GM10248 (cell line): ENCODE results near the gene PPME1.

ENCODE experiments used
- CTCF ChIA-PET: fragments of 300-600 bp; sonication (Branson Sonifier 250); formaldehyde crosslinking; extraction: SDS; loops from one replicate; lab custom pipeline; 2021; ENCODE audit warnings: antibody characterized with exemption; lab: Yijun Ruan, JAX
- POLR2A ChIA-PET: fragments of 350-650 bp; sonication (Branson Sonifier 250); formaldehyde crosslinking; extraction: SDS; loops from one replicate; lab custom pipeline; 2020; ENCODE audit warnings: antibody characterized with exemption; lab: Yijun Ruan, JAX
- DNase-seq: peaks from one replicate; pipeline ENCODE4 v3.0.0; 2012; ENCODE audit errors: extremely low spot score
- TF ChIP-seq, protein P1 (sequence below): IDR thresholded peaks from 2 replicates; pipeline ENCODE4 v1.5.1; 2012; ENCODE audit warnings: mild to moderate bottlenecking, low read depth; ENCODE audit errors: extremely low read depth, missing control alignments, control extremely low read depth

The PPME1 gene

DNA sequence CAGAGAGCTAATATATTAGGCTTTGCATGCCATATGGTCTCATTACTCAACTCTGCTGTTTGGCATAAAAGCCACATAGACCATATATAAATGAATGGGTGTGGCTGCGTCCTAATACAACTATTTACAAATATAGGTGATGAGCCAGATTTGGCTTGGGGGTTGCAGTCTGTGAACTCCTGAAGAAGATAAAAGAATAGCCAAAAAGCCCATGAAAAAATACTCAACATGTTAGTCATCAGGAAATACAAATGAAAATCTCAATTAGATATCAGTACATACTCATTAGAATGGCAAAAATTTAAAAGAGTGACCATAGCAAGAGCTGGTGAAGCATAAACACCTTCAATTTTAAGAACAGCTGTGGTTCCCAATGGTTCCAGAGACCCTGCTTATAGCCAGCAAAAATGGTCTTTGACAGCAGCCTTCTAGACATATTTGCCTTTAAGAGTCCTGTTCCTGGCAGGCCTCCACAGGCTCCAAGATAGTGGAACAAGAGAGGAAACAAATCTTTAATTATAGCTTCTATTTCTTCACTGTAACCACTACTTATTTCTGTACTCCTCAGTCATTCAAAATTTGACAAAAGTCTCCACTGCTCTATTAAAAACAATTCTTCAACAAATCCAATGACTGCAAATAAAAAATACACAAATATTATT, 16.3 kb upstream of the PPME1 start:
- TF ChIP-seq, protein P1, sequence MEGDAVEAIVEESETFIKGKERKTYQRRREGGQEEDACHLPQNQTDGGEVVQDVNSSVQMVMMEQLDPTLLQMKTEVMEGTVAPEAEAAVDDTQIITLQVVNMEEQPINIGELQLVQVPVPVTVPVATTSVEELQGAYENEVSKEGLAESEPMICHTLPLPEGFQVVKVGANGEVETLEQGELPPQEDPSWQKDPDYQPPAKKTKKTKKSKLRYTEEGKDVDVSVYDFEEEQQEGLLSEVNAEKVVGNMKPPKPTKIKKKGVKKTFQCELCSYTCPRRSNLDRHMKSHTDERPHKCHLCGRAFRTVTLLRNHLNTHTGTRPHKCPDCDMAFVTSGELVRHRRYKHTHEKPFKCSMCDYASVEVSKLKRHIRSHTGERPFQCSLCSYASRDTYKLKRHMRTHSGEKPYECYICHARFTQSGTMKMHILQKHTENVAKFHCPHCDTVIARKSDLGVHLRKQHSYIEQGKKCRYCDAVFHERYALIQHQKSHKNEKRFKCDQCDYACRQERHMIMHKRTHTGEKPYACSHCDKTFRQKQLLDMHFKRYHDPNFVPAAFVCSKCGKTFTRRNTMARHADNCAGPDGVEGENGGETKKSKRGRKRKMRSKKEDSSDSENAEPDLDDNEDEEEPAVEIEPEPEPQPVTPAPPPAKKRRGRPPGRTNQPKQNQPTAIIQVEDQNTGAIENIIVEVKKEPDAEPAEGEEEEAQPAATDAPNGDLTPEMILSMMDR, result no peak
- CTCF ChIA-PET, result interaction anchor here (1.4 kb wide), 1 partner anchor 10 kb away, joined by 3 read pairs; no protein-coding TSS in a partner anchor
- POLR2A ChIA-PET, result no interaction called here
- DNase-seq, result no peak

DNA sequence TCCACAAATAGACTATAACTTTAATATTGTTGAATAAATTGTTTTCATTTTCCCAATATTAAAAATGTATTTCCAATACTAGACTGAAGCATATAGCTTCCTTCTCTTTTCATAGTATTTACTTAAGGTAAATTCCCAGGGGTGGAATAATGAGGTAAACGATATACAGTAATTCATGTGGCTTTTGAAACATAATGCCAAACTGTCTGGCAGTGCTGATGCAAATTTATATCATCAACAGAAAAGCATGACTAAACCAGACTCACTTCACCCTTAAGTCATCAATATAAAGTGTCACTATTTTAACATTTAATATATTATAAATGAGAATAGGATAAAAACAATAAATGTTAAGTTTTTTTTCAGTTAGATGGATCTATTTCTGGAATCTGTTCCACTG, 13.9 kb upstream of the PPME1 start:
- ChIA-PET POLR2A (no interaction called here), CTCF (interaction anchor here (1.0 kb wide), 1 partner anchor 14 kb away, joined by 3 read pairs; the partner anchor contains the start of genes C2CD3 and PPME1)
- no peak for DNase-seq
- TF ChIP-seq, protein P1, result no peak

DNA sequence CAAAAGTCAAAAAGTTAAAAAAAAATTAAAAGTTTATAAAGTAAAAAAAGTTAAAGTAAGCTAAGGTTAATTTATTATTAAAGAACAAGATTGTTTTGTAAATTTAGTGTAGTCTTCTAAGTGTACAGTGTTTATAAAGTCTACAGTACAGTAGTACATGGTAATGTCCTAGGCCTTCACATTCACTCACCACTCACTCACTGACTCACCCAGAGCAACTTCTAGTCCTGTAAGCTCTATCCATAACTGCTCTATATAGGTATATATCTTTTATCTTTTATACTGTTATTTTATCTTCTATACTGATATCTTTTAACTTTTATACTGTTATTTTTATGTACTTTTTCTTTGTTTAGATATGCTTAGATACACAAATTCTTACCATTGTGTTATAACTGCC, 11.4 kb upstream of the PPME1 start:
- CTCF ChIA-PET, result no interaction called here
- POLR2A ChIA-PET, result no interaction called here
- TF ChIP-seq, protein P1, result no peak
- no peak for DNase-seq

DNA sequence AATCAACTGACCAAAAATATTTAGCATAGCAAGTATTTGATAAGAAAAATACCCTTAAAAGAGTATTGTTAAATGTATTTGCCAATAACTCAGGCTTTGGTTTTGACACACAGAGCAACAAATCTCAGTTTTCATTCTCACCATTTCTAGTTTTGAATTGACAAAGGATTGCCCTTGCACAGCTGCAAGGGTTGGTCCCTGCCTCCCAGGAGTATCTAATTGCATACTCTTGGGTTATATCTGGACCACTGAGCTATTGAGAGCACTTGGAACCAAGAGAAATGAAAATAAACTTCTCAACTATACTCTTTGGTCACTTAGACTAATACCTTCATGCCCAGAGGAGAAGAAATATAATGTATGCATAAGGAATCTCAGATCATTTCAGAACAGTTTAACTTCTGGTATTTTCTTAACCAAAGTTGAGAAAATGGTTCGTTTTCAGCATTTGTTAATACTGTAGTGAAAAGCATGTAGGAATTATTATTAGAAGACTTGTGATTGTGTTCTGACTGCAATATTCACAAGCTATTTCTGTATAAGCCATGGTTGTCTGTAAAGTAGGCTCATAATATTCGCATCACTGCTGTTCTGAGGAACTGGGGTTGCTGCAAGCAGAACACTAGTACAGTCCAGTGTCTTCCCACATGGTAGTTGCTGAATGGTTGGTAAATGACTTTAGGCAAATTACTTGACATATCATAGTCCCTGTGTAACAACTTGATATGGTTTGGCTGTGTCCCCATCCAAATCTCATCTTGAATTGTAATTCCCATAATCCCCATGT, 8.2 kb upstream of the PPME1 start:
- CTCF ChIA-PET, result interaction anchor here (1.1 to 2.5 kb wide), 3 partner anchors 14 to 28 kb away, joined by 3 to 8 read pairs (median 3); no protein-coding TSS in a partner anchor
- peak; percentile 31 for DNase-seq
- TF ChIP-seq, protein P1, result no peak

DNA sequence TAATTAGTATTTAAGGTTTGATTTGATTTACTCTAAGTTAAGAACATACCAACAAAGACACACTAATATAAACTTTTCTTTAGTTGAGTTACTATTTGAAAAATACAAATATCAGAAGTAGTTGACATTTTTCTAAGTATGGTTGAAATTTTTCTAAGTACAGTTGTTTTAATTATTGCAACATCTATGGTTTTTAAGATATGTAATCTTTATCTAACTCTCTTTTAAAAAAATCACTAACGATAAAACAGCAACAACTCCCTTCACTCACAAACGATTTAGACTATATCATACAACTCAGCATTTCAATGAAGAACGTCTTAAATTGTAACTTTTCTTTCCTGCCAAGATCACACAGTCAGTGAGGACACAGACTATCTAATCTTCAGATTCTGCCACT, 2.3 kb upstream of the PPME1 start:
- POLR2A ChIA-PET, result no interaction called here
- CTCF ChIA-PET, result no interaction called here
- TF ChIP-seq, protein P1, result no peak
- no peak for DNase-seq

More for the DNA sequence above, 8.2 kb upstream of the PPME1 start:
- POLR2A ChIA-PET, result interaction anchor here (0.9 kb wide), 1 partner anchor 9 kb away, joined by 4 read pairs; the partner anchor contains the start of genes C2CD3 and PPME1

DNA sequence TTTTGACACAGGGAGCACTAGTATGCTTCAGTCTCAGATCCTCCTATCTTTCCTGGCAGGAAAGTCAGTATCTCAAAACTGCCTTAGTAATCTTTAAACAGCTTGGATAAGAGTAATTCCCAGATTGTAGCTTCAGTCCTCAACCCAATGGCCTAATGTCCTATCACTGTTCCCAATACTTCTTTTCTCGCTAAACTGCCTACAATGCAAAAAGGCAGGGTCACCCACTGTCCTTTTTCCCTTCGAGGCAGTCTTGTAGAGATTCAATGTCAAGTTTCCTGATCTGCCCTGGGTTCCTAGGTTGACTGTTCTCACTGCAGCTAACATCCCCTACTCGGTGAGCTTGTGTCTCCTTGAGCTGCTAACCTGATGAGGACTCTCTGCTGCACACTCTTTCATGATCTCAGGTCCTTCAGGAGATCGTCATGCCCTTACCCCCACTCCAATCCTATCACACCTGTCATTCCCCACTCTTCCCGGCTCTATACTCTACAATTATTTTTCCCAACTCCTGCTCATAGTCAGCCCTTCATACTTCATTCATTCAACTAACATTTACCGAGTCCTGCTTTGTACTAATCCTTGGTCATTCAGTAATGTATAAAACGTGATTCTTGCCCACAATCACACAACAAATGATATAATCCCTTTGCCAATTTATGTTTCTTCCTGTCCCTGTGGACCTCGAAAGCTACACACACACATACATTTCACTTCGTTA, 1.2 kb upstream of the PPME1 start:
- CTCF ChIA-PET, result interaction anchor here (1.0 to 2.6 kb wide), 4 partner anchors 8 to 156 kb away, joined by 3 to 16 read pairs (median 4); no protein-coding TSS in a partner anchor
- TF ChIP-seq, protein P1, result no peak
- no peak for DNase-seq
- POLR2A ChIA-PET, result no interaction called here
